K562 (cell line): ENCODE data around the gene RHOT1. TPM values are rescaled to one million over a fixed set of nuclear protein-coding genes. Genes with fewer than 3 reads are reported as not detected.

Source experiments
- ATAC-seq: fragments of 200-7000 bp; cut with Tn5 transposase; 3 replicates; pipeline ENCODE4 v1.9.1; 2020; ENCODE audit warnings: moderate library complexity
- BruUV-seq: library from RNA; stranded (reverse); fragments of 400-500 nt; replicated peaks from 2 replicates; lab custom pipeline; 2021; lab: Mats Ljungman, UMichigan
- CTCF ChIA-PET: fragments of 300-600 bp; formaldehyde crosslinking; extraction: SDS; loops from one replicate; lab custom pipeline; 2021; ENCODE audit warnings: low intra/inter-chr PET ratio; lab: Yijun Ruan, JAX
- POLR2A ChIA-PET: fragments of 300-600, 350-650 bp; sonication (Branson Sonifier 250); formaldehyde crosslinking; extraction: SDS; loops from one replicate; lab custom pipeline; 2021; ENCODE audit warnings: antibody characterized with exemption, inconsistent platforms; lab: Yijun Ruan, JAX
- DNase-seq, 4 experiments: peaks; one replicate each; pipeline versions ENCODE4 v3.0.0 to v3.0.0-alpha.2; 2011 to 2018; ENCODE audit warnings: low spot score in 3 of 4, mixed read lengths in 3 of 4; ENCODE audit errors: extremely low read depth in 1 of 4
- FAIRE-seq: peaks from 2 replicates; lab custom pipeline; 2011; peaks lifted over from hg19 to GRCh38; lab: Jason Lieb, UNC
- H2AFZ ChIP-seq: 2 replicates; pipeline ENCODE4 v1.6.0; 2011; ENCODE audit warnings: low read depth, low read length, control low read depth, inconsistent platforms
- H3K27ac ChIP-seq: fragments of 200-600 bp; 3 replicates; pipeline ENCODE4 v1.8.0; 2011; ENCODE audit warnings: low read depth, mild to moderate bottlenecking, control low read depth, inconsistent platforms, low read length, moderate library complexity, mixed read lengths; ENCODE audit errors: extremely low read depth
- H3K27me3 ChIP-seq, 2 experiments: fragments of 300-600 bp in 1 of 2; 2 replicates in 1 of 2; 3 replicates in 1 of 2; pipeline versions ENCODE4 v1.6.0 to v1.8.0; 2011; ENCODE audit warnings: inconsistent platforms in 2 of 2, low read length in 2 of 2, mild to moderate bottlenecking in 1 of 2, mixed read lengths in 1 of 2, moderate library complexity in 1 of 2; ENCODE audit not compliant: control insufficient read depth in 2 of 2, insufficient read depth in 2 of 2
- H3K36me3 ChIP-seq: fragments of 300-600 bp; 3 replicates; pipeline ENCODE4 v1.8.0; 2011; ENCODE audit warnings: mild to moderate bottlenecking, low read length, inconsistent platforms; ENCODE audit not compliant: control insufficient read depth, insufficient read depth
- H3K4me1 ChIP-seq, 2 experiments: fragments of 200-600 bp in 1 of 2; replicated peaks in 1 of 2; 2 replicates in 1 of 2; 3 replicates in 1 of 2; pipeline versions ENCODE4 v1.5.1 to v1.8.0; 2011; ENCODE audit warnings: inconsistent platforms in 2 of 2, low read length in 2 of 2, mild to moderate bottlenecking in 1 of 2, mixed read lengths in 1 of 2, moderate library complexity in 1 of 2; ENCODE audit not compliant: control insufficient read depth in 2 of 2, insufficient read depth in 2 of 2
- H3K4me2 ChIP-seq: 2 replicates; pipeline ENCODE4 v1.6.1; 2011; ENCODE audit warnings: low read length, control low read depth, inconsistent platforms, mixed read lengths; ENCODE audit not compliant: insufficient read depth
- H3K4me3 ChIP-seq: fragments of 200-600 bp; sonication (generic), shearing (Covaris generic); 2 replicates; pipeline ENCODE4 v1.5.1; 2016; ENCODE audit warnings: control low read depth, inconsistent platforms
- H3K79me2 ChIP-seq: fragments of 200-600 bp; 3 replicates; pipeline ENCODE4 v1.8.0; 2011; ENCODE audit warnings: low read length, inconsistent platforms; ENCODE audit not compliant: control insufficient read depth, insufficient read depth
- H3K9ac ChIP-seq, 2 experiments: 2 replicates each; pipeline versions ENCODE4 v1.6.0 to v1.6.1; 2011; ENCODE audit warnings: low read depth in 2 of 2, low read length in 2 of 2, control low read depth in 1 of 2, inconsistent platforms in 1 of 2, mild to moderate bottlenecking in 1 of 2, mixed read lengths in 1 of 2; ENCODE audit not compliant: insufficient read depth in 1 of 2
- H3K9me1 ChIP-seq: one replicate; pipeline ENCODE4 v1.6.0; 2011; ENCODE audit warnings: inconsistent platforms, mild to moderate bottlenecking, low read length, moderate library complexity; ENCODE audit not compliant: control insufficient read depth, insufficient read depth
- H3K9me3 ChIP-seq: replicated peaks from 2 replicates; pipeline ENCODE4 v1.5.1; 2011; ENCODE audit warnings: low read depth, low read length, inconsistent platforms; ENCODE audit not compliant: control insufficient read depth, insufficient read depth
- H4K20me1 ChIP-seq: replicated peaks from 2 replicates; pipeline ENCODE4 v1.6.1; 2011; ENCODE audit warnings: low read length, inconsistent platforms, mixed read lengths; ENCODE audit not compliant: control insufficient read depth, insufficient read depth
- BHLHE40 ChIP-seq: IDR thresholded peaks from 2 replicates; pipeline ENCODE4 v1.6.1; 2011; ENCODE audit warnings: low read length, improper control_type of control experiment
- CHD4 ChIP-seq: fragments of 200-600 bp; sonication (generic); IDR thresholded peaks from 3 replicates; pipeline ENCODE4 v1.6.1; 2012; ENCODE audit warnings: low read depth, mild to moderate bottlenecking, mixed read lengths, low read length, inconsistent platforms; ENCODE audit not compliant: insufficient read depth, insufficient replicate concordance, poor library complexity, severe bottlenecking
- DACH1 ChIP-seq: fragments of 450-650 bp; IDR thresholded peaks from 2 replicates; pipeline ENCODE4 v1.6.1; 2018; ENCODE audit not compliant: partially characterized antibody
- ELK1 ChIP-seq: sonication (generic); formaldehyde crosslinking; IDR thresholded peaks from 2 replicates; pipeline ENCODE4 v1.8.1; 2022; ENCODE audit warnings: missing genetic modification reagents
- GTF2F1 ChIP-seq: IDR thresholded peaks from 2 replicates; pipeline ENCODE4 v1.6.1; 2011; ENCODE audit warnings: low read depth, low read length, improper control_type of control experiment
- MBD1 ChIP-seq: fragments of 250-450 bp; sonication (Bioruptor Pico); IDR thresholded peaks from 2 replicates; pipeline ENCODE4 v1.8.0; 2022; ENCODE audit warnings: inconsistent platforms
- MIER1 ChIP-seq: fragments of 450-650 bp; IDR thresholded peaks from 2 replicates; pipeline ENCODE4 v1.6.1; 2016; ENCODE audit warnings: antibody characterized with exemption, mild to moderate bottlenecking, low read depth
- PCBP1 ChIP-seq: fragments of 200-400 bp; formaldehyde crosslinking; IDR thresholded peaks from 2 replicates; pipeline ENCODE4 v1.6.1; 2018; ENCODE audit warnings: mild to moderate bottlenecking, low read depth, low read length; ENCODE audit not compliant: poor library complexity, severe bottlenecking
- PPARD ChIP-seq: fragments of 250-450 bp; sonication (Bioruptor Pico); IDR thresholded peaks from 2 replicates; pipeline ENCODE4 v1.8.0; 2022; ENCODE audit warnings: inconsistent platforms, mild to moderate bottlenecking, moderate library complexity
- RFX5 ChIP-seq: IDR thresholded peaks from 2 replicates; pipeline ENCODE4 v1.6.1; 2011; ENCODE audit warnings: low read depth, mild to moderate bottlenecking, improper control_type of control experiment, low read length
- SIX5 ChIP-seq, 2 experiments: IDR thresholded peaks; 2 replicates each; pipeline ENCODE4 v1.6.1; 2011; ENCODE audit warnings: low read length in 2 of 2, borderline replicate concordance in 1 of 2, low read depth in 1 of 2, mild to moderate bottlenecking in 1 of 2, moderate library complexity in 1 of 2; ENCODE audit not compliant: insufficient read depth in 1 of 2
- SREBF1 ChIP-seq: fragments of 150-350 bp; IDR thresholded peaks from 2 replicates; pipeline ENCODE4 v1.6.1; 2014; ENCODE audit warnings: antibody characterized with exemption, low read depth, low read length, borderline replicate concordance
- ZEB2 ChIP-seq: fragments of 450-650 bp; IDR thresholded peaks from 2 replicates; pipeline ENCODE4 v1.6.1; 2016
- ZNF23 ChIP-seq: fragments of 250-450 bp; sonication (Bioruptor Pico); IDR thresholded peaks from 2 replicates; pipeline ENCODE4 v1.4.0; 2020; ENCODE audit warnings: mild to moderate bottlenecking
- WGBS: fragments of 100-300 bp; shearing (Covaris generic); methylation state at CpG from one replicate; pipeline ENCODE4 v1.1.6; 2016; ENCODE audit warnings: low coverage, mixed read lengths; ENCODE audit not compliant: insufficient coverage; ENCODE audit errors: missing lambda C conversion rate; 5-methylcytosine and 5-hydroxymethylcytosine counted together
- in situ Hi-C: fragments of 300-500 bp; cut with MboI; formaldehyde crosslinking; loops from 4 replicates; pipeline ENCODE4 v1.15.0; 2018; ENCODE audit warnings: inconsistent platforms, mixed read lengths
- intact Hi-C: fragments of 100-400 bp; cut with micrococcal nuclease; formaldehyde crosslinking; loops from 2 replicates; pipeline ENCODE4 v1.14.2; 2022
- polyA plus RNA-seq, 8 experiments: library from polyadenylated mRNA; depleted of rRNA in 4 of 8; stranded (reverse) in 5 of 8; unstranded in 3 of 8; fragments of >200 nt; fragmentation: Nextera tagmentation in 2 of 8; fragmentation: Illumina TruSeq in 1 of 8; extraction: Ambion mirVana in 2 of 8; extraction: Trizol in 1 of 8; gene quantifications; 2 replicates each; pipeline versions ENCODE4 v1.2.1 to v1.2.3, GENCODE V29; 2011 to 2014; ENCODE audit warnings: inconsistent platforms in 1 of 8, missing spikeins in 1 of 8
- total RNA-seq, 7 experiments: library from RNA; depleted of rRNA in 6 of 7; stranded (reverse); fragments of >200 nt in 6 of 7; fragmentation: Illumina TruSeq in 2 of 7; extraction: Trizol in 2 of 7; gene quantifications; 2 replicates each; pipeline versions ENCODE4 v1.2.1 to v1.2.3, GENCODE V29; 2011 to 2021; ENCODE audit warnings: low replicate concordance in 1 of 7
- TF ChIP-seq, protein P1 (sequence below): fragments of 450-650 bp; IDR thresholded peaks from 2 replicates; pipeline ENCODE4 v1.6.1; 2017; ENCODE audit warnings: antibody characterized with exemption, mild to moderate bottlenecking
- TF ChIP-seq, protein P2 (sequence below): fragments of 250-450 bp; sonication (Bioruptor Pico); IDR thresholded peaks from 2 replicates; pipeline ENCODE4 v1.4.0; 2020

RHOT1 gene
- total and polyA plus RNA-seq, 9 of the 15 experiments (the other 6 are each of a cell fraction or from before 2014, with no cell fraction given): 23.0 to 101 (median 32.2) TPM

- BruUV-seq: no TSS peak
- peaks cover 64 to 82% of the 10 kb centered on the region in 2 experiments for H3K27me3 ChIP-seq
- no peak overlapping the region for H3K4me2 ChIP-seq
- WGBS: 5% methylated on average over 7 of the region's 7 CpGs
- ChIA-PET POLR2A (interaction anchor here (0.8 to 0.9 kb wide), 2 partner anchors 18 to 39 kb away, joined by 3 to 4 read pairs; no protein-coding TSS in a partner anchor), CTCF (no interaction called here)
- H2AFZ ChIP-seq: no peak overlapping the region
- no peaks in the 10 kb centered on the region for H3K79me2 ChIP-seq
- ATAC-seq (no peak), DNase-seq (no peak), FAIRE-seq (no peak)
- no peak for TF ChIP-seq ZNF23
- TF ChIP-seq DACH1: no peak
- TF ChIP-seq ZEB2: no peak
- TF ChIP-seq MIER1: no peak
- TF ChIP-seq SIX5 (IDR thresholded peaks at IDR 0.05; ENCODE audit: borderline replicate concordance in 1 of 2, insufficient read depth in 1 of 2, low read depth in 1 of 2, low read length in 2 of 2): no peak
- TF ChIP-seq CHD4: no peak
- TF ChIP-seq ELK1 (CRISPR knock-in tag): no peak
- no peak for TF ChIP-seq MBD1 (CRISPR knock-in tag)
- TF ChIP-seq, protein P1, sequence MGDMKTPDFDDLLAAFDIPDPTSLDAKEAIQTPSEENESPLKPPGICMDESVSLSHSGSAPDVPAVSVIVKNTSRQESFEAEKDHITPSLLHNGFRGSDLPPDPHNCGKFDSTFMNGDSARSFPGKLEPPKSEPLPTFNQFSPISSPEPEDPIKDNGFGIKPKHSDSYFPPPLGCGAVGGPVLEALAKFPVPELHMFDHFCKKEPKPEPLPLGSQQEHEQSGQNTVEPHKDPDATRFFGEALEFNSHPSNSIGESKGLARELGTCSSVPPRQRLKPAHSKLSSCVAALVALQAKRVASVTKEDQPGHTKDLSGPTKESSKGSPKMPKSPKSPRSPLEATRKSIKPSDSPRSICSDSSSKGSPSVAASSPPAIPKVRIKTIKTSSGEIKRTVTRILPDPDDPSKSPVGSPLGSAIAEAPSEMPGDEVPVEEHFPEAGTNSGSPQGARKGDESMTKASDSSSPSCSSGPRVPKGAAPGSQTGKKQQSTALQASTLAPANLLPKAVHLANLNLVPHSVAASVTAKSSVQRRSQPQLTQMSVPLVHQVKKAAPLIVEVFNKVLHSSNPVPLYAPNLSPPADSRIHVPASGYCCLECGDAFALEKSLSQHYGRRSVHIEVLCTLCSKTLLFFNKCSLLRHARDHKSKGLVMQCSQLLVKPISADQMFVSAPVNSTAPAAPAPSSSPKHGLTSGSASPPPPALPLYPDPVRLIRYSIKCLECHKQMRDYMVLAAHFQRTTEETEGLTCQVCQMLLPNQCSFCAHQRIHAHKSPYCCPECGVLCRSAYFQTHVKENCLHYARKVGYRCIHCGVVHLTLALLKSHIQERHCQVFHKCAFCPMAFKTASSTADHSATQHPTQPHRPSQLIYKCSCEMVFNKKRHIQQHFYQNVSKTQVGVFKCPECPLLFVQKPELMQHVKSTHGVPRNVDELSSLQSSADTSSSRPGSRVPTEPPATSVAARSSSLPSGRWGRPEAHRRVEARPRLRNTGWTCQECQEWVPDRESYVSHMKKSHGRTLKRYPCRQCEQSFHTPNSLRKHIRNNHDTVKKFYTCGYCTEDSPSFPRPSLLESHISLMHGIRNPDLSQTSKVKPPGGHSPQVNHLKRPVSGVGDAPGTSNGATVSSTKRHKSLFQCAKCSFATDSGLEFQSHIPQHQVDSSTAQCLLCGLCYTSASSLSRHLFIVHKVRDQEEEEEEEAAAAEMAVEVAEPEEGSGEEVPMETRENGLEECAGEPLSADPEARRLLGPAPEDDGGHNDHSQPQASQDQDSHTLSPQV: no peak
- TF ChIP-seq, protein P2, sequence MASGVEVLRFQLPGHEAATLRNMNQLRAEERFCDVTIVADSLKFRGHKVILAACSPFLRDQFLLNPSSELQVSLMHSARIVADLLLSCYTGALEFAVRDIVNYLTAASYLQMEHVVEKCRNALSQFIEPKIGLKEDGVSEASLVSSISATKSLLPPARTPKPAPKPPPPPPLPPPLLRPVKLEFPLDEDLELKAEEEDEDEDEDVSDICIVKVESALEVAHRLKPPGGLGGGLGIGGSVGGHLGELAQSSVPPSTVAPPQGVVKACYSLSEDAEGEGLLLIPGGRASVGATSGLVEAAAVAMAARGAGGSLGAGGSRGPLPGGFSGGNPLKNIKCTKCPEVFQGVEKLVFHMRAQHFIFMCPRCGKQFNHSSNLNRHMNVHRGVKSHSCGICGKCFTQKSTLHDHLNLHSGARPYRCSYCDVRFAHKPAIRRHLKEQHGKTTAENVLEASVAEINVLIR: no peak
- TF ChIP-seq BHLHE40: no peak
- TF ChIP-seq PPARD: no peak
- no peak for TF ChIP-seq PCBP1
- no peak for TF ChIP-seq SREBF1
- no peak for TF ChIP-seq RFX5
- TF ChIP-seq GTF2F1: no peak
- intact Hi-C loops: no loop called here
- H3K36me3 ChIP-seq: no peaks in the 10 kb centered on the region
- H3K9me3 ChIP-seq: no peaks in the 10 kb centered on the region
- no peak overlapping the region for H3K27ac ChIP-seq
- H3K9me1 ChIP-seq: peaks cover 4% of the 10 kb centered on the region
- no peak overlapping the region for H3K4me3 ChIP-seq
- H3K4me1 ChIP-seq: peaks cover 1 to 9% of the 10 kb centered on the region in 2 experiments; a peak in 4 of 5 replicates
- H3K9ac ChIP-seq: no peak overlapping the region
- in situ Hi-C loops: no loop called here
- H4K20me1 ChIP-seq: peaks cover 26% of the 10 kb centered on the region
Measured at GRCh38 chr17:32261417-32261736, 119.1 kb downstream of the RHOT1 start.
